Measurements from ENCODE around the gene DMAC2L.
"Not testable (repeated sequence)": the region's sequence is repeated elsewhere in the genome, so short reads cannot be mapped to it uniquely, and the experiment has no call there.

DMAC2L gene

GRCh38 chr14:50331596-50331995 is 19.5 kb downstream of the DMAC2L start:
- no peak for DNase-seq

DNA sequence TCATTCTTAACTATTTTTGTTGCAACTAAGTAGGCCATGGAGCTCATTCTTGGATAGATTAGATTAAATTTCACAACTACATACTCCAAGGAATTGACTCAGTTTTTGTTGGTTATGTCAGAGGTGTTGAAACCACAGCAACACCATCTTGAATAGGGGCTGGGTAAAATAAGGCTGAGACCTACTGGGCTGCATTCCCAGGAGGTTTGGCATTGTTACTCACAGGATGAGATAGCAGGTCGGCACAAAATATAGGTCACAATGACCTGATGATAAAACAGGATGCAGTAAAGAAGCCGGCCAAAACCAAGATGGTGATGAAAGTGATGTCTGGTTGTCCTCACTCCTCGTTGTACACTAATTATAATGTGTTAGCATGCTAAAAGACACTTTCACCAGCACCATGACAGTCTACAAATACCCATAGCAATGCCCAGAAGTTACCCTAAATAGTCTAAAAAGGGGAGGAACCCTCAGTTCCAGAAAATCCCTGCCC is 20.9 kb downstream of the DMAC2L start:
- no peak for DNase-seq

GRCh38 chr14:50334211-50334610 is 22.1 kb downstream of the DMAC2L start:
- DNase-seq = no peak

- no peak for DNase-seq
Observed at GRCh38 chr14:50335389-50335788, 23.3 kb downstream of the DMAC2L start.

DNA sequence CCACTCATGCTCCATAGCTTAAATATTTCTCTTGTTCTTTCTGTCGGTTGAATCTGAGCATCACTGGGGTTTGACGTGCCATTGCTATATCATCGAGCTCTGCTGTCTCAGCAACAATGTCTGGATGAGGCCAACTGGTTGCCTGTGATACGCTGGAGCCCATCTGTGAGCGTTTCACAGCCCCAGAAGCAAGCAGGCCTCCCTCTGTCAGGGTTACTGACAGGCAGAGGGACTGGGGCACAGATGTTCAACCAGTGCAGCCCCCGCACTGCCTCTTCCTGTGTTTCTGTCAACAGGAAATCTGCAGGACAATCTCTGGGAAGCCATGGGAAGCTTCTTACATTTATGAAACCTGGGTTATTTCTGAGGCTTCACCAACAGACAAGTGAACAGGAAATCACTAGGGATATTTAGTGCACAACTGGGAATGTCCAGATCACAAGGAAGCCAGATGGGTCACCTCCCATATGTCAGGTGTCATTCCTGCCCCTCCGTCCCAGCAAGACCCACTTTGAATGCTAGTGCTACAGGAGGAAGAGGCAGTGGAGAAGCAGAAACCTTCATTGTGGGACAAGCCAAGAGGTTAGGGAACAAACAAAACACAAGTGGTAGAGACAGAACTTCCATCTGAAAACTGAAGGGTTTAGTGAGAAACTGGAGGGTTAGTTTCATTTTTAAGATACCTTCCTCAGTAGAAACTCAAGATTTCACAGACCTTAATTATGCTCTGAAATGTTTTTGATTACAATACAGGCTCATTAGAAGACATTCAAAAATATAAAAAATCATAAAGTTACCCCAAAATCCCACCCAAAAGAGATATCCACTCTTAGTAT is 24.1 kb downstream of the DMAC2L start:
- DNase-seq = peak; percentile 5 to 29

- no peak for DNase-seq
Observed at GRCh38 chr14:50338587-50338986, 26.5 kb downstream of the DMAC2L start.

- DNase-seq = no peak
Observed at GRCh38 chr14:50339178-50339804, 27.2 kb downstream of the DMAC2L start.

GRCh38 chr14:50340045-50340444 is 27.9 kb downstream of the DMAC2L start:
- DNase-seq = no peak

GRCh38 chr14:50340963-50341362 is 28.8 kb downstream of the DMAC2L start:
- no peak for DNase-seq

- no peak for DNase-seq
Observed at GRCh38 chr14:50342221-50343078, 30.3 kb downstream of the DMAC2L start.

GRCh38 chr14:50343434-50343833 is 31.3 kb downstream of the DMAC2L start:
- no peak for DNase-seq

DNA sequence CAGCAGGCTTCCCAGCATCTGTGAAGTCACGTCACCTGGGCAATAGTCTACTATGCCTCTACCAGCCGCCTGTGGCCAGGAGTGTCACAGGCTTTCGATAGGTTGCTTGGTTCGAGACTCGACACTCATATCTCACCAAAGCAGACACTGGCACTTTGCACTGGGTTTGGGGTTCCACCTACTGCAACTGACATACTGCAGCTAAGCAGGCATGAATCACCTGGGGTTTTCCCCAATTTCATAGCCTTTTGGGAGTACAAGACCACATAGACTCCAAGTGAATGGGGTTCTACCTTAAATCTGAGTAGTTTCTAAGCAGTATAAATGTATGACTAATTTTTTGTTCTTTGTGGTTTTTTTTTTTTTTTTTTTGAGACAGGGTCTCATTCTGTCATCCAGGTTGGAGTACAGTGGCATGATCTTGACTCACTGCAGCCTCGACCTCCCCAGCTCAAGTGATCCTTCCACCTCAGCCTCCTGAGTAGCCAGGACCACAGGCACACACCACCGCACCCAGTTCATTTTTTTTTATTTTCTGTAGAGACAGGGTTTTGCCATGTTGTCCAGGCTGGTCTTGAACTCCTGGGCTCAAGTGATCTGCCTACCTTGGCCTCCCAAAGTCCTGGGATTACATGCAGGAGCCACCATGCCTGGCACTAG is 32.1 kb downstream of the DMAC2L start:
- no peak for DNase-seq

DNA sequence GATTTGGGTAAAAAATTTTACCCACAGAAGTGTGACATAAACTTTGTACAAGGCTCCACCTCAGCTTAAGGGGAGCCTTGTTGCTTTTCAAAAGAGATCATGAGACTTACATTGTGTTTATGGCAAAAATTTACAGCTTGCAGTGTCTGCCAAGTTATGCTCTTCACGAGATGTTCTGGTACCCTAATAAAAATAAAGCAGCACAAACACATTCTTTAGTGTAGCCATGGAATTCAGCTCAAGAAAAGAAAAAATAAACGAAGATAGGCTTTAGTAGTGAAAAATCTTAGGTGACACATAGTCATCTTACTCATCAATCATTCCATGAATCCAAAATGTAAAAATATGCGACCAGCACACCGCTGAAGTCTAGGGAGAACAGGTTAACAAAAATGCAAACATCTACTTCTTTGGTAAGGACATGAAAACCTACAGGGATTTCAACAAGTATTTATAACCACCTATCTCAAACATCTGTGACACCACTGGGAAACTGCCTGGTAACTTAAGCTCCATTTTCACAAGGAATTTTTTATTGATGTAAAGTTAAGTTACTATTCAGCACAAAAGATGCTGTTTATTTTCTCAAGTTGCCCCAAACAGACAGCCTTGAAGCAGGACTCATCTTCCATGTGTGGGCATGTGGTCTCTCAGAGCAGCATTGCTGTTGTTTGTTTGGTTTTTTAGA is 32.9 kb downstream of the DMAC2L start:
- no peak for DNase-seq

DNA sequence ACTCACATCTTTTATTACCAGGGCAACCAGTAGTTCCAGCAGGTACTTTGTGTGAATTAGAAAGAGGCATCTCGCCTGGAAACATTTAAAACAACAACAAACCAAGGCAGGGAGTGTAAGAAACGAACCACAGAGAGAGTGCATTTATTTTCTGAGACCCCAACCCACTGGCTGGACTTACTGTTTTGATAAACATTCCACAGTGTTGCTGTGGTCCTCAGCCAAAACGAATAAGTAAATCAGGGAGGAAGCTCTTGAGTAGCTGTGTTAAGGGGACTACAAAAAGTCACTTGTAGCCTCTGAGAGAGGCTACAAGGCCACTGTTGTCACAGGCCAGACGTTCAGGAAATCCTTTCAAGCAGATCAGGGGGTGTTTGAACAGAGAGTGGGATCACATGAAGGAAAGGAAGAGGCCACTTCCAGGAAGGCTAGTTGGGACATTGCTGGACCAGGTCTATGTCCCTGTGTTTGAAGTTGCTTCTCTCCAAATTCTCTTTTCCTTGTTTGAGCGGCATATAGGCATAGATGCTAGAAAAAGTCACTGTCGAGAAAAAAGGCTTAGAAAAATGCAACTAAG is 33.8 kb downstream of the DMAC2L start:
- no peak for DNase-seq

GRCh38 chr14:50347521-50347920 is 35.4 kb downstream of the DMAC2L start:
- DNase-seq = no peak

DNA sequence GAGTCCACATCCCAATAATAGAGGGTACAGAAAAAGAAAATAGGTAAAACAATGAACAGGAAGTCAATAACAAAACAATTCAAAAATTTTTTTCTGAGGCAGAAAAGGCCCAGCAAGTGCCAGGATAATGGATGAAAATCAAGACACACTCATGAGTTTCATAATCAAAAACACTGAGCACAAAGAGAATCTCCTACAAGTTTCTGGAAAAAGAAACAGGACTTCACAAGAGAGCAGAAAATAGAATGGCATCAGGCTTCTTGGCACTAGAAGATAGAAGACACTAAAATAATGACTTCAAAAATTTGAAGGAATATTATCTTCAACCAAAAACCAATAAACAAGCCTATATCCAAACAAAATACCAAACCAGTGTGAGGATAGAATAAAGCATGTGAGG is 36.8 kb downstream of the DMAC2L start:
- no peak for DNase-seq

GRCh38 chr14:50350975-50351374 is 38.9 kb downstream of the DMAC2L start:
- DNase-seq = peak; percentile 19 to 29

- no peak for DNase-seq
Observed at GRCh38 chr14:50352584-50352983, 40.5 kb downstream of the DMAC2L start.

DNA sequence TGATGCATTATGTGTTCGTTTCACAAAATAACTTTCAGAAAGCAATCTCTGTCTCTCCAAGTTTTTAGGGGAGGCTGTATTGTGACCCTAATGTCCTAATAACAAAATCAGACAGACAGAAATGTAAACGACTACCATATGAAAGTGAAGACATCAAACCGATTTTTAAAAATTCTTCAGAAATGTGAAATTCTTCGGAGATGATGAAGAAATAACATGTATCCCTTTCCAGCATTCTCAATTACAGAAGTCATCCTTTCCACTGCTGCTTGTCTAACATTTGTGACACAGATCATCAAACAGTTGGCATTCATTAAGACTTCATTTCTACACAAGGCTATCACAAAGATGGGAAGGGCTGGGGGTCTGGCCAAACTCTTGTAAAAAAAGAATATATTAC is 41.0 kb downstream of the DMAC2L start:
- DNase-seq = no peak

- DNase-seq = no peak
Observed at GRCh38 chr14:50354527-50354926, 42.4 kb downstream of the DMAC2L start.

GRCh38 chr14:50355692-50356091 is 43.6 kb downstream of the DMAC2L start:
- DNase-seq = no peak

GRCh38 chr14:50356283-50356682 is 44.2 kb downstream of the DMAC2L start:
- DNase-seq = not testable (repeated sequence)

Measured in inflammatory macrophage treated with lipopolysaccharide for 1 hour (primary cell).